ENCODE results near the gene PAQR7.

Gene PAQR7

DNA sequence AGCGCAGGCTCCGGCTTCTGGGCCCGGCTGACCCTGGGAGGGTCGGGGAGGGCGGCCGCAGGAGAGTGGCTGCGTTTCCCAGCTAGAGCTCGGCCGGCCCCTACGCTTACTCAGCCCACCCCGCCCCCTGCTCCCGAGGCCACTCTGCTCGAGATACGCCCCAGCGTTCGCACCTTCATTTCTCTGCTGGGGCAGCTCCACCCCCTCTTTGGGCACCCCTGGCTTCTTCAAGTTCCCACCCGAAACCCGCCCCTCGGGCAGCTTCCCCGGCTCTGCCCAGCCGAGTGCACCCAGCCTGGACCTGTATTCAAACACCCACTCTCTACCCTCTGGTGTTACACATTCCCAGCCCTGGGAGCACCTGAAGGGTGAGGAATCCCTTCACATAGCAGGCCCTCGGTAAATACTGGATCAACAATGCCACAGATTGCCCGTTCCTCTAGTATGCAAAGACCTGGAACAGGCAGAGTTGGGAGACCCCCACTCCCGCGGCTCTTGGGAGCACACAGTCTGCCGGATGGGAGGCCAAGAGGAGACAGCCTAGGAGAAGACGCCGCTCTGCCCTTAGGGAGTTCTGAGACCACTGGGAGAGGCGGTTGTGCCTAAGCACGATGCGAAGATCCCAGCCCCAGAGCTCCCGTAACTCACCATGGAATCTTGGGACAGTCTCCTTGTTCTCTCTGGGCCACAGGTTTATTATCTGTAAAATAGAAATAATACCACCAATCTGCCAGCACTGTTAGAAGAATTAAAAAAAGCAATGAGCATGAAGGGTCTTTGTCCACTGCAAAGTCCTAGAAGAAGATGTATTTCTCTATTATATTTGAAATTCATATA is 566 bp upstream of the PAQR7 start:
- H3K4me3 ChIP-seq (ENCODE audit: low read depth, low read length) = peak overlapping the region; percentile 61
- DNase-seq (ENCODE audit: low read depth) = no peak
- no peak for TF ChIP-seq CTCF (conservative IDR thresholded peaks at IDR 0.05; ENCODE audit: low read depth, low read length)

- TF ChIP-seq CTCF (conservative IDR thresholded peaks at IDR 0.05; ENCODE audit: low read depth, low read length) = no peak
- H3K4me3 ChIP-seq (ENCODE audit: low read depth, low read length) = peak overlapping the region; percentile 61
- no peak for DNase-seq (ENCODE audit: low read depth)
These were observed 814 bp downstream of the PAQR7 start for GRCh38 chr1:25874635-25875153.

- DNase-seq (ENCODE audit: low read depth) = no peak
- H3K4me3 ChIP-seq (ENCODE audit: low read depth, low read length) = peak overlapping the region; percentile 61
- no peak for TF ChIP-seq CTCF (conservative IDR thresholded peaks at IDR 0.05; ENCODE audit: low read depth, low read length)
These were observed 1.3 kb downstream of the PAQR7 start for GRCh38 chr1:25874209-25874608.

GRCh38 chr1:25873120-25873519 is 2.4 kb downstream of the PAQR7 start:
- no peak overlapping the region for H3K4me3 ChIP-seq (ENCODE audit: low read depth, low read length)
- peak; percentile 29 for DNase-seq (ENCODE audit: low read depth)
- no peak for TF ChIP-seq CTCF (conservative IDR thresholded peaks at IDR 0.05; ENCODE audit: low read depth, low read length)

- DNase-seq (ENCODE audit: low read depth) = no peak
- TF ChIP-seq CTCF (conservative IDR thresholded peaks at IDR 0.05; ENCODE audit: low read depth, low read length) = no peak
- H3K4me3 ChIP-seq (ENCODE audit: low read depth, low read length) = no peak overlapping the region
These were observed 2.8 kb downstream of the PAQR7 start for GRCh38 chr1:25872713-25873112.

- no peak for TF ChIP-seq CTCF (conservative IDR thresholded peaks at IDR 0.05; ENCODE audit: low read depth, low read length)
- DNase-seq (ENCODE audit: low read depth) = no peak
- no peak overlapping the region for H3K4me3 ChIP-seq (ENCODE audit: low read depth, low read length)
These were observed 3.6 kb downstream of the PAQR7 start for GRCh38 chr1:25871704-25872494.

Data from choroid plexus epithelial cell (primary cell).